ENCODE results near the gene M6PR. TPM values are rescaled to one million over a fixed set of nuclear protein-coding genes. Genes with fewer than 3 reads are reported as not detected.

The M6PR gene
- total and polyA plus RNA-seq, 10 of the 15 experiments (the other 5 are each of a cell fraction or from before 2014, with no cell fraction given), result 65.4 to 209 (median 139) TPM

DNA sequence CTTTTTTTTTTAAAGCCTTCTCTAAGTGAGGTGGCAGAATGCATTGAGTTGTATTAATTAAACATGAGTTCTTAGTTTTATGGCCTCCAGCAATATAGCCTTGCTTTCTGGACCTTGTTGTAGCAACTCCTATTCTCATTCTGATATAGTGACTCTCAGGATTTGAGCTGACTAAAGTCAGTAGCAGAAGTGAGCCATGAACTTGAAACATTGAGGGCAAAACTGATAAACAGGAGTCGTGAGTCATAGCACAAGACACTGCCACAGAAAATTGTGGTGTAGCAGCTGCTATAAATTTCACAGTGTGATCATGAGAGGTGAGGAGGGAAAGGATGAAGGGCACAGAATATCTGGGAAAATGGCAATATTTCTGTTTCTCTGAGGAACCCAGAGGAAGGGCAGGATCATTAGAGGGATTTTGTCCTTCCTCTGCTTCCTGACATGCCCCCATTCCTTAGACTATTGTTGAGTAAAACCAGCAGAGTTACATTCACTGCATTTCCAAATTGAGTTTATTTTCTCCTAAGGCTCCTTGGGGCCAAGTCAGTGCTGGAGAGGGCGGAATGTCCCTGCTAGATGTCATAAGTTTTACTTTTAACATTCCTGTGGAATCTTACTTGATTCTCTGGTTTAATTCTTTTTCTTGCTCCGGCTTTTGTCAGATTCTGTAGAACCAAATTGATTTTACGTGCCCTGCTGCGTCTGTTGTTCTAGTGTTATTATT is 47.4 kb upstream of the M6PR start (continued):
- TF ChIP-seq ZNF217 (IDR thresholded peaks at IDR 0.05), result peak; percentile 71; the same call in 1 of the 2 replicates
- TF ChIP-seq MEF2B (IDR thresholded peaks at IDR 0.05; ENCODE audit: partially characterized antibody, poor library complexity, severe bottlenecking), result peak; percentile 60
- TF ChIP-seq MYC (IDR thresholded peaks at IDR 0.05; ENCODE audit: insufficient read depth, insufficient read length, insufficient replicate concordance, low read length, severe bottlenecking), result no peak
- TF ChIP-seq JUND (IDR thresholded peaks at IDR 0.05; ENCODE audit: low read depth, low read length), result peak; percentile 85
- TF ChIP-seq SIX5 (IDR thresholded peaks at IDR 0.05; ENCODE audit: low read depth, low read length, severe bottlenecking), result no peak
- TF ChIP-seq BMI1 (IDR thresholded peaks at IDR 0.05; ENCODE audit: borderline replicate concordance), result peak; percentile 81
- no peak for TF ChIP-seq SUZ12 (IDR thresholded peaks at IDR 0.05; ENCODE audit: unreplicated experiment)
- peak; percentile 67; the same call in 1 of the 2 replicates for TF ChIP-seq ZNF24 (IDR thresholded peaks at IDR 0.05)
- TF ChIP-seq CHD1 (IDR thresholded peaks at IDR 0.05; ENCODE audit: low read depth, low read length), result no peak
- peak; percentile 91 for TF ChIP-seq BCL3 (IDR thresholded peaks at IDR 0.05; ENCODE audit: borderline replicate concordance, insufficient read depth, low read depth, low read length, poor library complexity, severe bottlenecking)
- TF ChIP-seq POU2F2 (IDR thresholded peaks at IDR 0.05; ENCODE audit: borderline replicate concordance, low read depth, low read length), result peak; percentile 59; the same call in 1 of the 3 replicates
- TF ChIP-seq ETV6 (conservative IDR thresholded peaks at IDR 0.05 in 1 of 2, IDR thresholded peaks at IDR 0.05 in 1 of 2; ENCODE audit: borderline replicate concordance in 1 of 2, low read depth in 1 of 2), result peak in 1 of 2 experiments; percentile 84; a peak in 2 of 4 replicates
- TF ChIP-seq CUX1 (IDR thresholded peaks at IDR 0.05; ENCODE audit: insufficient replicate concordance, low read depth, low read length), result peak; percentile 45
- peak; percentile 98 for TF ChIP-seq JUNB (IDR thresholded peaks at IDR 0.05)
- peak in 1 of 2 experiments; percentile 79; a peak in 2 of 4 replicates for TF ChIP-seq SRF (IDR thresholded peaks at IDR 0.05; ENCODE audit: low read depth in 2 of 2, low read length in 2 of 2)
- peak; percentile 54; the same call in 1 of the 2 replicates for TF ChIP-seq CBFB (IDR thresholded peaks at IDR 0.05; ENCODE audit: low read depth)
- peak; percentile 93 for TF ChIP-seq CREM (IDR thresholded peaks at IDR 0.05; ENCODE audit: low read depth)
- peak; percentile 94; the same call in 1 of the 2 replicates for TF ChIP-seq MTA3 (IDR thresholded peaks at IDR 0.05; ENCODE audit: borderline replicate concordance, low read length)
- TF ChIP-seq, protein P1, sequence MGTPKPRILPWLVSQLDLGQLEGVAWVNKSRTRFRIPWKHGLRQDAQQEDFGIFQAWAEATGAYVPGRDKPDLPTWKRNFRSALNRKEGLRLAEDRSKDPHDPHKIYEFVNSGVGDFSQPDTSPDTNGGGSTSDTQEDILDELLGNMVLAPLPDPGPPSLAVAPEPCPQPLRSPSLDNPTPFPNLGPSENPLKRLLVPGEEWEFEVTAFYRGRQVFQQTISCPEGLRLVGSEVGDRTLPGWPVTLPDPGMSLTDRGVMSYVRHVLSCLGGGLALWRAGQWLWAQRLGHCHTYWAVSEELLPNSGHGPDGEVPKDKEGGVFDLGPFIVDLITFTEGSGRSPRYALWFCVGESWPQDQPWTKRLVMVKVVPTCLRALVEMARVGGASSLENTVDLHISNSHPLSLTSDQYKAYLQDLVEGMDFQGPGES (IDR thresholded peaks at IDR 0.05), result no peak
- peak; percentile 96 for TF ChIP-seq FOXM1 (IDR thresholded peaks at IDR 0.05; ENCODE audit: low read depth, low read length)
- TF ChIP-seq GATAD2B (conservative IDR thresholded peaks at IDR 0.05; ENCODE audit: low read depth), result peak; percentile 70
- TF ChIP-seq ZBED1 (IDR thresholded peaks at IDR 0.05; ENCODE audit: borderline replicate concordance), result peak; percentile 90; the same call in 1 of the 2 replicates
- TF ChIP-seq PML (IDR thresholded peaks at IDR 0.05; ENCODE audit: low read length), result peak; percentile 58; the same call in 1 of the 2 replicates

Measured in GM12878 (cell line).